ENCODE measurements around the gene PAF1. TPM values are rescaled to one million over a fixed set of nuclear protein-coding genes. Genes with fewer than 3 reads are reported as not detected.

Gene PAF1
- total and polyA plus RNA-seq, 2 of the 13 experiments (the other 11 are each of a cell fraction or from before 2014, with no cell fraction given) = 30.2 to 31.1 TPM

DNA sequence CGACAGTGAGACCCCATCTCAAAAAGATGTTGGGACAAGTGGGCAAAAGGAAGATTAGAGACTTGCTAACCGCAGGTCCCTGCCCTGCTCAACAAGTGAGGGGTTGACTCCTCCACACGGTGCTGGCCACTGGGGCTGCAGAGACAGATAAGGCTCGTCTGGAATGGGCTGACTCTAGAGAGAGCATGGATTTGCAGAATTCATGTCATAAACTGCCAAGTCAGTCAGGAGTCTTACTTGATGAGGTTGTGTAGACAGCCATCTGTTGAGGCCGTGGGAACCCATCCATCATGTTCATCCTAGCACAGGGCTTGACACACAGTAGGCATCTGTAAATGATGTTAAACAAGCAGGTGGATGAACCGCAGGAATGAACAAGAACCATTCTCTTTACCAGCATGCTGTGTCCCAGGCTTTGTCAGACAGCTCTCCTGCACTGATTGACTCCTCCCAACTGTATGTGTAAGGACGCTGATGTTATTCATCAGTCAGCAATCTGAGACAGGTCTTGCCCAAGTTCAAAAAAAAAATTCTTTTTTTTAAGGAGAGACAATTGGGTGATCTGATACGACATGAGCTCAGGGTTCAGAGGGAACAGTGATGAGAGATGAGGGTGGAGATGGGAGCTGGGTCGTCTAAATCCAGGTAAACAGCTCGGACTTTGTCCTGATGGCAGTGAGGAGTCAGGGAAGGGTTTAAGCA lies 8.8 kb downstream of the PAF1 start:
- H2AFZ ChIP-seq (ENCODE audit: low read length) = no peak overlapping the region
- BruUV-seq (replicated peaks) = no TSS peak
- no peaks in the 10 kb centered on the region for H3K27me3 ChIP-seq (ENCODE audit: control insufficient read depth in 1 of 2, insufficient read depth in 2 of 2, low read length in 2 of 2)
- TF ChIP-seq SMC3 (IDR thresholded peaks at IDR 0.05; ENCODE audit: low read length) = no peak
- H3K9me3 ChIP-seq (ENCODE audit: low read length) = no peaks in the 10 kb centered on the region
- H3K79me2 ChIP-seq (ENCODE audit: insufficient read depth, low read length) = no peaks in the 10 kb centered on the region
- no peak overlapping the region for H3K4me2 ChIP-seq (ENCODE audit: low read depth, low read length)
- FAIRE-seq (no peak), DNase-seq (ENCODE audit: low spot score) (no peak), ATAC-seq (no peak)
- peaks cover 14% of the 10 kb centered on the region for H3K4me1 ChIP-seq (ENCODE audit: insufficient read depth, low read length)
- intact Hi-C loops (cut with micrococcal nuclease; ENCODE audit: unreplicated experiment) (no loop called here), in situ Hi-C loops (cut with HindIII; ENCODE audit: extremely low pct_ligation_motif_present, low pct_unique_long_range_greater_than_20kb) (no loop called here)
- no peak overlapping the region for H3K9ac ChIP-seq (ENCODE audit: insufficient read depth, low read depth, low read length)
- no peak overlapping the region for H3K4me3 ChIP-seq (replicated peaks in 1 of 3; ENCODE audit: insufficient read depth in 1 of 3, low read depth in 2 of 3, low read length in 3 of 3)
- peaks cover 37 to 82% of the 10 kb centered on the region in 2 experiments for H3K36me3 ChIP-seq (replicated peaks in 1 of 2; ENCODE audit: control insufficient read depth in 1 of 2, insufficient read depth in 2 of 2, low read length in 2 of 2)
- no peaks in the 10 kb centered on the region for H4K20me1 ChIP-seq (ENCODE audit: insufficient read depth, low read length)
- CTCF ChIA-PET (ENCODE audit: low intra/inter-chr PET ratio, low total read pairs) = no interaction called here
- WGBS (ENCODE audit: low lambda C conversion rate) = 87% methylated on average over 7 of the region's 10 CpGs
- POLR2A ChIA-PET = interaction anchor here (1.5 kb wide), 1 partner anchor 9 kb away, joined by 9 read pairs; the partner anchor contains the start of genes MED29 and PAF1
- H3K27ac ChIP-seq (ENCODE audit: extremely low read length, insufficient read depth, low read length) = no peak overlapping the region

- Histone ChIP-seq H4K20me1 (ENCODE audit: insufficient read depth, low read length) (no peaks in the 10 kb centered on the region), H3K27ac (ENCODE audit: extremely low read length, insufficient read depth, low read length) (no peak overlapping the region), H3K4me3 (replicated peaks in 1 of 3; ENCODE audit: insufficient read depth in 1 of 3, low read depth in 2 of 3, low read length in 3 of 3) (no peak overlapping the region), H2AFZ (ENCODE audit: low read length) (no peak overlapping the region), H3K27me3 (ENCODE audit: control insufficient read depth in 1 of 2, insufficient read depth in 2 of 2, low read length in 2 of 2) (no peaks in the 10 kb centered on the region), H3K4me2 (ENCODE audit: low read depth, low read length) (no peak overlapping the region), H3K36me3 (replicated peaks in 1 of 2; ENCODE audit: control insufficient read depth in 1 of 2, insufficient read depth in 2 of 2, low read length in 2 of 2) (peaks cover 43 to 84% of the 10 kb centered on the region in 2 experiments), H3K9ac (ENCODE audit: insufficient read depth, low read depth, low read length) (no peak overlapping the region), H3K4me1 (ENCODE audit: insufficient read depth, low read length) (peaks cover 19% of the 10 kb centered on the region), H3K9me3 (ENCODE audit: low read length) (no peaks in the 10 kb centered on the region), H3K79me2 (ENCODE audit: insufficient read depth, low read length) (no peaks in the 10 kb centered on the region)
- CTCF ChIA-PET (ENCODE audit: low intra/inter-chr PET ratio, low total read pairs) = no interaction called here
- POLR2A ChIA-PET = no interaction called here
- in situ Hi-C loops (cut with HindIII; ENCODE audit: extremely low pct_ligation_motif_present, low pct_unique_long_range_greater_than_20kb) = no loop called here
- FAIRE-seq (no peak), DNase-seq (ENCODE audit: low spot score) (no peak), ATAC-seq (no peak)
- intact Hi-C loops (cut with micrococcal nuclease; ENCODE audit: unreplicated experiment) = no loop called here
- no TSS peak for BruUV-seq (replicated peaks)
- TF ChIP-seq, protein P1, sequence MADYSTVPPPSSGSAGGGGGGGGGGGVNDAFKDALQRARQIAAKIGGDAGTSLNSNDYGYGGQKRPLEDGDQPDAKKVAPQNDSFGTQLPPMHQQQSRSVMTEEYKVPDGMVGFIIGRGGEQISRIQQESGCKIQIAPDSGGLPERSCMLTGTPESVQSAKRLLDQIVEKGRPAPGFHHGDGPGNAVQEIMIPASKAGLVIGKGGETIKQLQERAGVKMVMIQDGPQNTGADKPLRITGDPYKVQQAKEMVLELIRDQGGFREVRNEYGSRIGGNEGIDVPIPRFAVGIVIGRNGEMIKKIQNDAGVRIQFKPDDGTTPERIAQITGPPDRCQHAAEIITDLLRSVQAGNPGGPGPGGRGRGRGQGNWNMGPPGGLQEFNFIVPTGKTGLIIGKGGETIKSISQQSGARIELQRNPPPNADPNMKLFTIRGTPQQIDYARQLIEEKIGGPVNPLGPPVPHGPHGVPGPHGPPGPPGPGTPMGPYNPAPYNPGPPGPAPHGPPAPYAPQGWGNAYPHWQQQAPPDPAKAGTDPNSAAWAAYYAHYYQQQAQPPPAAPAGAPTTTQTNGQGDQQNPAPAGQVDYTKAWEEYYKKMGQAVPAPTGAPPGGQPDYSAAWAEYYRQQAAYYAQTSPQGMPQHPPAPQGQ (CRISPR knock-in tag; IDR thresholded peaks at IDR 0.05; ENCODE audit: borderline replicate concordance) = no peak
- TF ChIP-seq ZKSCAN1 (IDR thresholded peaks at IDR 0.05; ENCODE audit: low read length) (no peak), ADNP (CRISPR knock-in tag; IDR thresholded peaks at IDR 0.05) (no peak), MBD4 (IDR thresholded peaks at IDR 0.05; ENCODE audit: borderline replicate concordance, low read length) (no peak), TAF15 (IDR thresholded peaks at IDR 0.05; ENCODE audit: low read depth, low read length, poor library complexity, severe bottlenecking) (no peak), YY1 (IDR thresholded peaks at IDR 0.05; ENCODE audit: insufficient read depth, insufficient replicate concordance, low read depth, low read length) (no peak), NCOA5 (CRISPR knock-in tag; IDR thresholded peaks at IDR 0.05) (no peak)
- TF ChIP-seq, protein P2, sequence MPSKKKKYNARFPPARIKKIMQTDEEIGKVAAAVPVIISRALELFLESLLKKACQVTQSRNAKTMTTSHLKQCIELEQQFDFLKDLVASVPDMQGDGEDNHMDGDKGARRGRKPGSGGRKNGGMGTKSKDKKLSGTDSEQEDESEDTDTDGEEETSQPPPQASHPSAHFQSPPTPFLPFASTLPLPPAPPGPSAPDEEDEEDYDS (CRISPR knock-in tag; IDR thresholded peaks at IDR 0.05) = no peak
- WGBS (ENCODE audit: low lambda C conversion rate) = 96% methylated on average over 12 of the region's 17 CpGs
Measured at GRCh38 chr19:39380521-39381502, 10.1 kb downstream of the PAF1 start.

Measured in HepG2 (cell line).